GM23248 (cell line): ENCODE data around the gene NEGR1. TPM values are rescaled to one million over a fixed set of nuclear protein-coding genes. Genes with fewer than 3 reads are reported as not detected.

Experiments used
- DNase-seq: peaks from one replicate; pipeline ENCODE4 v3.0.0-alpha.2; 2015
- H2AFZ ChIP-seq: fragments of 200-600 bp; sonication (generic); 2 replicates; pipeline ENCODE4 v1.6.1; 2016; ENCODE audit warnings: antibody characterized with exemption
- H3F3A ChIP-seq: fragments of 200-600 bp; sonication (generic); 2 replicates; pipeline ENCODE4 v1.6.1; 2016; ENCODE audit warnings: mild to moderate bottlenecking, antibody characterized with exemption, mixed run types; ENCODE audit not compliant: insufficient read depth
- H3K27ac ChIP-seq: fragments of 200-600 bp; sonication (generic); 2 replicates; pipeline ENCODE4 v1.5.1; 2016; ENCODE audit warnings: mild to moderate bottlenecking
- H3K27me3 ChIP-seq: fragments of 200-600 bp; sonication (generic); replicated peaks from 2 replicates; pipeline ENCODE4 v1.6.1; 2016; ENCODE audit warnings: mild to moderate bottlenecking; ENCODE audit not compliant: insufficient read depth
- H3K36me3 ChIP-seq: fragments of 200-600 bp; sonication (generic); 2 replicates; pipeline ENCODE4 v1.6.1; 2016; ENCODE audit warnings: low read depth, mild to moderate bottlenecking
- H3K4me1 ChIP-seq: fragments of 200-600 bp; sonication (generic); 2 replicates; pipeline ENCODE4 v1.6.1; 2016; ENCODE audit warnings: mild to moderate bottlenecking; ENCODE audit not compliant: insufficient read depth
- H3K4me2 ChIP-seq: fragments of 200-600 bp; sonication (generic); one replicate; pipeline ENCODE4 v1.6.1; 2016; ENCODE audit warnings: mild to moderate bottlenecking; ENCODE audit not compliant: unreplicated experiment
- H3K4me3 ChIP-seq: fragments of 200-600 bp; sonication (generic); 2 replicates; pipeline ENCODE4 v1.5.1; 2016; ENCODE audit warnings: mild to moderate bottlenecking
- H3K79me2 ChIP-seq: fragments of 200-600 bp; sonication (generic); 2 replicates; pipeline ENCODE4 v1.6.1; 2016; ENCODE audit warnings: mild to moderate bottlenecking; ENCODE audit not compliant: insufficient read depth
- H3K9ac ChIP-seq: fragments of 200-600 bp; sonication (generic); 2 replicates; pipeline ENCODE4 v1.6.1; 2016; ENCODE audit warnings: mild to moderate bottlenecking
- H3K9me2 ChIP-seq: fragments of 200-600 bp; sonication (generic); 2 replicates; pipeline ENCODE4 v1.6.1; 2016; ENCODE audit warnings: mixed run types, mild to moderate bottlenecking, moderate library complexity; ENCODE audit not compliant: insufficient read depth
- H3K9me3 ChIP-seq: fragments of 200-600 bp; sonication (generic); one replicate; pipeline ENCODE4 v1.6.1; 2017; ENCODE audit warnings: low read depth
- H4K20me1 ChIP-seq: fragments of 200-600 bp; sonication (generic); 2 replicates; pipeline ENCODE4 v1.6.0; 2016; ENCODE audit not compliant: insufficient read depth
- EZH2 ChIP-seq: fragments of 200-600 bp; sonication (generic); IDR thresholded peaks from 2 replicates; pipeline ENCODE4 v1.6.1; 2018; ENCODE audit warnings: antibody characterized with exemption, mild to moderate bottlenecking; ENCODE audit not compliant: insufficient read depth, poor library complexity, severe bottlenecking
- EZH2phosphoT487 ChIP-seq: fragments of 200-600 bp; sonication (generic); IDR thresholded peaks from 2 replicates; pipeline ENCODE4 v1.6.1; 2018; ENCODE audit warnings: antibody characterized with exemption, moderate library complexity, mild to moderate bottlenecking, low read depth; ENCODE audit not compliant: insufficient read depth
- WGBS, 2 experiments: methylation state at CpG; one replicate each; pipeline ENCODE4 v1.1.6; 2015 to 2017; ENCODE audit warnings: low lambda C conversion rate in 2 of 2, low coverage in 1 of 2; ENCODE audit errors: missing lambda C conversion rate in 2 of 2; 5-methylcytosine and 5-hydroxymethylcytosine counted together
- in situ Hi-C: fragments of 300-500 bp; cut with MboI; formaldehyde crosslinking; loops from 2 replicates; pipeline ENCODE4 v1.15.0; 2020
- polyA plus RNA-seq: library from polyadenylated mRNA; unstranded; fragments of >200 nt; fragmentation: Nextera tagmentation; extraction: Ambion mirVana; gene quantifications from 2 replicates; pipeline ENCODE4 v1.2.1, GENCODE V29; 2016
- total RNA-seq: library from RNA; depleted of rRNA; stranded (reverse); fragments of >200 nt; shearing (Covaris generic); gene quantifications from 2 replicates; pipeline ENCODE4 v1.2.3, GENCODE V29; 2014

Gene NEGR1
- total and polyA plus RNA-seq, 2 experiments from 2014 or later: 14.3 to 15.7 TPM

DNA sequence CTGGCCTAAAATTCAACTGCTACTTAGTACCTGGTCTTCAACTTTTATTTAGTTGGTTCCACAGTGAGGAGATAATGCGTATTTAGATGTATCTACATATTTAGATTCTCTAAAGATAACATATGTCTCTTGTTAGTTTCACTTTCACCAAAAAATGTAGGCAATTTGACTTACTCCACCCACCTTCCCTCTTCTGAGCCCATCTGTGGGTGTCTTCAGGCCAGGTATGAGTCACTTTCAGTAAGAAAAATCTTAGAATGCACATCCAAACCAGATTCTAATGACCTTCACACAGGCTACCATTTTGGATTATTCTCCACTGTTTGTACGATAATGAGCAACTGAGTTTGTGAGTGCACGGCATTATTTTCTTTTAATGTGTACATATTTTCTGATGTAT is 501.7 kb downstream of the NEGR1 start:
- WGBS, 2 experiments: 96% methylated on average over 3 of the region's 3 CpGs
- no peaks in the 10 kb centered on the region for H3K79me2 ChIP-seq
- no peaks in the 10 kb centered on the region for H3K36me3 ChIP-seq
- no peaks in the 10 kb centered on the region for H3F3A ChIP-seq
- TF ChIP-seq EZH2 (no peak), EZH2phosphoT487 (no peak)
- no peaks in the 10 kb centered on the region for H3K27me3 ChIP-seq
- no peak overlapping the region for H3K9ac ChIP-seq
- H3K27ac ChIP-seq: no peak overlapping the region
- 0 out of 2 replicates have a peak, but pooled peaks cover 5% of the 10 kb centered on the region for H3K4me1 ChIP-seq
- no peak overlapping the region for H2AFZ ChIP-seq
- H3K9me3 ChIP-seq: no peaks in the 10 kb centered on the region
- H4K20me1 ChIP-seq: no peaks in the 10 kb centered on the region
- in situ Hi-C loops: no loop called here
- H3K4me3 ChIP-seq: no peak overlapping the region
- peak; percentile 42 for DNase-seq
- no peak overlapping the region for H3K4me2 ChIP-seq
- H3K9me2 ChIP-seq: no peaks in the 10 kb centered on the region

DNA sequence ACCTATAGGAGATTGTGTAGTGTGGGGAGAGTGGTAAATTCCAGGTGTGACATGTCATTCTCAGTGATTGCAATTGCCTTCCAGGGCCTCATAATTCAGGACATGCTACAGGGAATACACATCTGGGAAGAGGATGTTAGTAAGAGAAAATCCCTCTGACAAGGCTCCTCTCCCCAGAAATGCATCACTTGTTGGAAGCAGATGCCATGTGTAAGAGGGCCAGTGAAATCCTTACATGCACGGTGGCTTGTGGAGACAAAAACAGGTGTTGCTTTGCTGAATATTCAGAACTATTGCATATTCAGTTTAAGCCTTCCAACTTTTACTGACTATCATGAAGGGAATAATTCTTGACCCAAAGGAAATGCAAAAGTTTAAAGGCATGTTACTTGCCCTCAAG is 503.4 kb downstream of the NEGR1 start:
- no peak overlapping the region for H3K4me3 ChIP-seq
- no peaks in the 10 kb centered on the region for H3K9me3 ChIP-seq
- H3K9ac ChIP-seq: no peak overlapping the region
- H2AFZ ChIP-seq: no peak overlapping the region
- no peaks in the 10 kb centered on the region for H3K27me3 ChIP-seq
- H4K20me1 ChIP-seq: no peaks in the 10 kb centered on the region
- 9 to 19% methylated on average over 1 of the region's 1 CpG for WGBS, 2 experiments
- H3K4me1 ChIP-seq: 0 out of 2 replicates have a peak, but pooled peaks cover 5% of the 10 kb centered on the region
- no peaks in the 10 kb centered on the region for H3K36me3 ChIP-seq
- no peaks in the 10 kb centered on the region for H3F3A ChIP-seq
- H3K4me2 ChIP-seq: no peak overlapping the region
- in situ Hi-C loops: no loop called here
- TF ChIP-seq EZH2phosphoT487: no peak
- no peak for TF ChIP-seq EZH2
- no peaks in the 10 kb centered on the region for H3K9me2 ChIP-seq
- no peaks in the 10 kb centered on the region for H3K79me2 ChIP-seq
- DNase-seq: no peak
- no peak overlapping the region for H3K27ac ChIP-seq

DNA sequence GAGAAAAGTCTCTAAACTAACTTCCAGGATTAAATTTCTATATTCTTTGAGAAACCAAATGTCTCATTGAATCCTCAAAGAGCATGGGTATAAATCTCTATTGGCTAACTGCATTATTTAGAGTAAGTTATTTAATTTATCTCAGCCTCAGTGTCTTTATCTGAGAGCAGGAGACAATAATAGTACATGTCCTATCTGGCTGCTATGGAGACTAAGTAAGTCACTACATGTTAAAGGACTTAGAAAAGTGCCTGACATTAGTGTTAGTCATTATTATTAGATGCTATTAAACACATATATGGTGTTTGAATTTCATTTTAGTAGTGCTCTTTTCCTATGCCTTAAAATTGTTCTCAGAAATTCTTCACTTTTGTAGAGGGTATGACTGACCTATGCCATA is 505.2 kb downstream of the NEGR1 start:
- Histone ChIP-seq H3K79me2 (no peaks in the 10 kb centered on the region), H3K9ac (no peak overlapping the region), H3F3A (no peaks in the 10 kb centered on the region), H3K27me3 (no peaks in the 10 kb centered on the region), H3K4me2 (no peak overlapping the region), H3K9me2 (no peaks in the 10 kb centered on the region), H3K27ac (no peak overlapping the region), H4K20me1 (no peaks in the 10 kb centered on the region), H3K9me3 (no peaks in the 10 kb centered on the region), H2AFZ (no peak overlapping the region), H3K4me1 (0 out of 2 replicates have a peak, but pooled peaks cover 5% of the 10 kb centered on the region), H3K36me3 (no peaks in the 10 kb centered on the region), H3K4me3 (no peak overlapping the region)
- in situ Hi-C loops: no loop called here
- TF ChIP-seq EZH2: no peak
- TF ChIP-seq EZH2phosphoT487: no peak
- DNase-seq: no peak

DNA sequence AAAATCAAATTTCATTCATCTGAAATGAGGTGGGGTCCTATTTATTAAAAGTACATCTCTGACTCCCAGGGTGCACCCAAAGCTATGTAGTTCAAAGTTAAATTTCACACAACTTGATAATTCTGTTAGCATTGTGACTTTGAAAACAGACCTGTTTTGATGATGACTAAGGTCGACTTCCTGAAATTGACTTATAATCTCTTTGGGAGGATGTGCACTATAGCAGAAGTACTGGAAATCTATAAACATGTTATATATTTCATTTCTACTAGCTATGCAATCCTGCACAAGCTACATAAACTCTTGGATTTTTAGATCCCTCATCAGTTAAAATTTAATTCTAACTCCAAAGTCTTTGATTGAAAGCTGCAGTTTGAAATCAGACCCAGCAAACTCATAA is 507.6 kb downstream of the NEGR1 start:
- no peak overlapping the region for H3K4me2 ChIP-seq
- TF ChIP-seq EZH2: no peak
- no peak for TF ChIP-seq EZH2phosphoT487
- no peaks in the 10 kb centered on the region for H3K27me3 ChIP-seq
- no peaks in the 10 kb centered on the region for H4K20me1 ChIP-seq
- no peak overlapping the region for H3K4me3 ChIP-seq
- no peaks in the 10 kb centered on the region for H3F3A ChIP-seq
- H3K79me2 ChIP-seq: no peaks in the 10 kb centered on the region
- in situ Hi-C loops: no loop called here
- H2AFZ ChIP-seq: no peak overlapping the region
- H3K4me1 ChIP-seq: peaks cover 9% of the 10 kb centered on the region
- no peaks in the 10 kb centered on the region for H3K36me3 ChIP-seq
- no peak overlapping the region for H3K9ac ChIP-seq
- H3K9me3 ChIP-seq: no peaks in the 10 kb centered on the region
- no peak for DNase-seq
- 88% methylated on average over 1 of the region's 1 CpG for WGBS, 2 experiments
- H3K9me2 ChIP-seq: no peaks in the 10 kb centered on the region
- no peak overlapping the region for H3K27ac ChIP-seq

DNA sequence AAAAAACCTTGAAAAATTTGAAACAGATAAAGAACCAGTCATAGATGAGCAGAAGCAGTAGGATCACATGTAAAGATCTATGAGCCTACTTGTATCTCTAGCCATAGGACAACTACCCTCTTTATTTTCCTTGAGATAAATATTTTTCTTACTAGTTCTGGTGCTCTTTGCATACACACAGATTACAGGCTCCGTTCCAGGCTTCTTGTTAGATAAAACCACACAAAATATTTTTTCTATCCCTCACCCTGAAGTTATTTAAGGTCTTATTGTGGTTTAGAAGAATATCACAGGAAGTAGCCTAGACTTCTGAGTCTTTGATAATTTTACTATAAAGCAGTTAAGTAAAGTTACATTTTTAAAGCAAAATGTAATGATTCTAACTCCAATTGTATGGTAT is 512.2 kb downstream of the NEGR1 start:
- peak; percentile 57 for DNase-seq
- Histone ChIP-seq H3F3A (no peaks in the 10 kb centered on the region), H3K9me3 (no peaks in the 10 kb centered on the region), H2AFZ (0 out of 2 replicates have a peak overlapping the region, but pooled peaks have one; percentile 7), H3K27ac (no peak overlapping the region), H3K27me3 (no peaks in the 10 kb centered on the region), H4K20me1 (no peaks in the 10 kb centered on the region), H3K4me2 (peak overlapping the region; percentile 21), H3K4me1 (peaks cover 9% of the 10 kb centered on the region), H3K9ac (no peak overlapping the region), H3K9me2 (no peaks in the 10 kb centered on the region), H3K4me3 (no peak overlapping the region), H3K79me2 (no peaks in the 10 kb centered on the region), H3K36me3 (no peaks in the 10 kb centered on the region)
- TF ChIP-seq EZH2 (no peak), EZH2phosphoT487 (no peak)
- 44 to 55% methylated on average over 1 of the region's 1 CpG for WGBS, 2 experiments
- in situ Hi-C loops: no loop called here
